Measurements from ENCODE around the gene POU5F1. TPM values are rescaled to one million over a fixed set of nuclear protein-coding genes. Genes with fewer than 3 reads are reported as not detected.

Gene POU5F1
- total RNA-seq, 1 experiment from 2014 or later: 1.1 TPM

DNA sequence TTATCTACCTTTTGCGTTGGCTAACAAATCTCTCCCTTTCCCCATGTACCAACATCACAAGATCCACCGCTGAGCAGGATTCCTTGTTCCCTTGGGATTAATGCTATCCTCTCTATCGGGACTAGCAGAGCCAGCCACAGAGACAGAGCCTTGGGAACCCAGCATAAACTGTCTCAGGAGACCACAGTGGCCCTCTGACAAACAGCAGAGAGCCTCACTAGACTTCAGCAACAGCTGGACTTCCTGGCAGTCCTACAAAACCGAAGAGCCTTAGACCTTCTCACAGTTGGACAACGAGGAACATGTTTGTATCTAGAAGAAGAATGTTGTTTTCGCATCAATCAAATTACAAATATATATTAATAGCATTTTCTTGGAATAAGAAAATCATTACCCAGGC lies 39.6 kb upstream of the POU5F1 start:
- Histone ChIP-seq H3K36me3 (ENCODE audit: control insufficient read depth, insufficient read depth, low read length) (no peaks in the 10 kb centered on the region), H3K4me1 (ENCODE audit: control insufficient read depth, insufficient read depth, low read length) (no peaks in the 10 kb centered on the region), H3K27ac (ENCODE audit: low read length) (no peak overlapping the region), H3K4me3 (ENCODE audit: low read depth in 2 of 2, low read length in 2 of 2) (no peak overlapping the region), H3K27me3 (ENCODE audit: control insufficient read depth, insufficient read depth, low read length) (no peaks in the 10 kb centered on the region), H3K9me3 (ENCODE audit: control insufficient read depth, insufficient read depth, low read depth, low read length) (no peaks in the 10 kb centered on the region)
- ChIA-PET POLR2A (interaction anchor here (0.7 kb wide), 1 partner anchor 18 kb away, joined by 3 read pairs; no protein-coding TSS in a partner anchor), CTCF (no interaction called here)
- DNase-seq (ENCODE audit: low read depth, low spot score) (no peak), ATAC-seq (no peak)
- no TSS peak for BruUV-seq (replicated peaks)
- in situ Hi-C loops (cut with HindIII; ENCODE audit: low pct_unique_long_range_greater_than_20kb, low sequenced_read_pairs): no loop called here
- TF ChIP-seq POLR2AphosphoS5 (IDR thresholded peaks at IDR 0.05; ENCODE audit: low read depth, low read length): no peak
- intact Hi-C loops (cut with micrococcal nuclease; ENCODE audit: unreplicated experiment): no loop called here

DNA sequence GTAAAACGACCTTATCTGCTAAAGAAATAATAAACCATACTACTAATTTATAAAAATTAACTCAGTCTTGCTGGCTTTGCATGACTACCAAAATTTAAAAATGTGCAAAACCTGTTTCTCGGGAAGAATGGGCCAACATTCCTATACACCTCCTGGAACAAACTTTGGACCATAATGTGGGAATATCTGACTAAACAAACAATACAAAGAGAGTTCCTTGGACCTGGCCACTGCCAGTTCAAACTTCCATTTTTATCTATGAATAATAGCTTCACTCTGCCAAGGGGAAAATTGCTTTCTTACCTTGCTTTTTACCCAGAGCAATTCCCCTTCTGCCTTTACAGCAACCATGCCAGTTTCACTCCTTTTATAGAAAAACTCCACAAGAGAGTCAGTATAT lies 38.7 kb upstream of the POU5F1 start:
- TF ChIP-seq, protein P1, sequence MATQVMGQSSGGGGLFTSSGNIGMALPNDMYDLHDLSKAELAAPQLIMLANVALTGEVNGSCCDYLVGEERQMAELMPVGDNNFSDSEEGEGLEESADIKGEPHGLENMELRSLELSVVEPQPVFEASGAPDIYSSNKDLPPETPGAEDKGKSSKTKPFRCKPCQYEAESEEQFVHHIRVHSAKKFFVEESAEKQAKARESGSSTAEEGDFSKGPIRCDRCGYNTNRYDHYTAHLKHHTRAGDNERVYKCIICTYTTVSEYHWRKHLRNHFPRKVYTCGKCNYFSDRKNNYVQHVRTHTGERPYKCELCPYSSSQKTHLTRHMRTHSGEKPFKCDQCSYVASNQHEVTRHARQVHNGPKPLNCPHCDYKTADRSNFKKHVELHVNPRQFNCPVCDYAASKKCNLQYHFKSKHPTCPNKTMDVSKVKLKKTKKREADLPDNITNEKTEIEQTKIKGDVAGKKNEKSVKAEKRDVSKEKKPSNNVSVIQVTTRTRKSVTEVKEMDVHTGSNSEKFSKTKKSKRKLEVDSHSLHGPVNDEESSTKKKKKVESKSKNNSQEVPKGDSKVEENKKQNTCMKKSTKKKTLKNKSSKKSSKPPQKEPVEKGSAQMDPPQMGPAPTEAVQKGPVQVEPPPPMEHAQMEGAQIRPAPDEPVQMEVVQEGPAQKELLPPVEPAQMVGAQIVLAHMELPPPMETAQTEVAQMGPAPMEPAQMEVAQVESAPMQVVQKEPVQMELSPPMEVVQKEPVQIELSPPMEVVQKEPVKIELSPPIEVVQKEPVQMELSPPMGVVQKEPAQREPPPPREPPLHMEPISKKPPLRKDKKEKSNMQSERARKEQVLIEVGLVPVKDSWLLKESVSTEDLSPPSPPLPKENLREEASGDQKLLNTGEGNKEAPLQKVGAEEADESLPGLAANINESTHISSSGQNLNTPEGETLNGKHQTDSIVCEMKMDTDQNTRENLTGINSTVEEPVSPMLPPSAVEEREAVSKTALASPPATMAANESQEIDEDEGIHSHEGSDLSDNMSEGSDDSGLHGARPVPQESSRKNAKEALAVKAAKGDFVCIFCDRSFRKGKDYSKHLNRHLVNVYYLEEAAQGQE (IDR thresholded peaks at IDR 0.05; ENCODE audit: insufficient read depth in 1 of 2, low read depth in 2 of 2, low read length in 1 of 2): no peak
- no peak for TF ChIP-seq TCF7L2 (IDR thresholded peaks at IDR 0.05; ENCODE audit: low read depth, low read length)
- TF ChIP-seq, protein P2, sequence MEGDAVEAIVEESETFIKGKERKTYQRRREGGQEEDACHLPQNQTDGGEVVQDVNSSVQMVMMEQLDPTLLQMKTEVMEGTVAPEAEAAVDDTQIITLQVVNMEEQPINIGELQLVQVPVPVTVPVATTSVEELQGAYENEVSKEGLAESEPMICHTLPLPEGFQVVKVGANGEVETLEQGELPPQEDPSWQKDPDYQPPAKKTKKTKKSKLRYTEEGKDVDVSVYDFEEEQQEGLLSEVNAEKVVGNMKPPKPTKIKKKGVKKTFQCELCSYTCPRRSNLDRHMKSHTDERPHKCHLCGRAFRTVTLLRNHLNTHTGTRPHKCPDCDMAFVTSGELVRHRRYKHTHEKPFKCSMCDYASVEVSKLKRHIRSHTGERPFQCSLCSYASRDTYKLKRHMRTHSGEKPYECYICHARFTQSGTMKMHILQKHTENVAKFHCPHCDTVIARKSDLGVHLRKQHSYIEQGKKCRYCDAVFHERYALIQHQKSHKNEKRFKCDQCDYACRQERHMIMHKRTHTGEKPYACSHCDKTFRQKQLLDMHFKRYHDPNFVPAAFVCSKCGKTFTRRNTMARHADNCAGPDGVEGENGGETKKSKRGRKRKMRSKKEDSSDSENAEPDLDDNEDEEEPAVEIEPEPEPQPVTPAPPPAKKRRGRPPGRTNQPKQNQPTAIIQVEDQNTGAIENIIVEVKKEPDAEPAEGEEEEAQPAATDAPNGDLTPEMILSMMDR (IDR thresholded peaks at IDR 0.05): no peak
- Histone ChIP-seq H3K27me3 (ENCODE audit: control insufficient read depth, insufficient read depth, low read length) (no peaks in the 10 kb centered on the region), H3K9me3 (ENCODE audit: control insufficient read depth, insufficient read depth, low read depth, low read length) (no peaks in the 10 kb centered on the region), H3K27ac (ENCODE audit: low read length) (no peak overlapping the region), H3K4me1 (ENCODE audit: control insufficient read depth, insufficient read depth, low read length) (no peaks in the 10 kb centered on the region), H3K36me3 (ENCODE audit: control insufficient read depth, insufficient read depth, low read length) (no peaks in the 10 kb centered on the region), H3K4me3 (ENCODE audit: low read depth in 2 of 2, low read length in 2 of 2) (no peak overlapping the region)
- BruUV-seq (replicated peaks): no TSS peak
- in situ Hi-C loops (cut with HindIII; ENCODE audit: low pct_unique_long_range_greater_than_20kb, low sequenced_read_pairs): no loop called here
- CTCF ChIA-PET: no interaction called here
- POLR2A ChIA-PET: no interaction called here
- ATAC-seq: no peak
- intact Hi-C loops (cut with micrococcal nuclease; ENCODE audit: unreplicated experiment): no loop called here
- no peak for DNase-seq (ENCODE audit: low read depth, low spot score)

DNA sequence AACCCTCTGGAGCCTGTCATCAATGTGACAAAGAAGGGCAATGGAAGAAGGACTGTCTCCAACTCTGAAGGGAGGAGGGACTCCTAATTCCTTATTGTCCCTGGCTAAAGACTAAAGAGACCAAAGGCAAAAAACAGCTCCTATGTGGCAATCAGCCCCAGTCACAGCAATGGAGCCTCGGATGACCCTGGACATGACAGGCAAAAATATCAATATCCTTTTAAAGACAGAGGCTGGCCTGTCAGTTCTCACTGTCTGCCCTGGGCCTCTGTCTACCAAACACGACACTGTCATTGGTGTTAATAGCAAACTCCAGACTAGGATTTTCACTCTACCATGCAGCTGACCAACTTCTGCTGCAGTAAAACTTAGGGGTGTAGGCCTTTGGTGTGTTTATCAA lies 38.0 kb upstream of the POU5F1 start:
- in situ Hi-C loops (cut with HindIII; ENCODE audit: low pct_unique_long_range_greater_than_20kb, low sequenced_read_pairs): no loop called here
- BruUV-seq (replicated peaks): no TSS peak
- Histone ChIP-seq H3K9me3 (ENCODE audit: control insufficient read depth, insufficient read depth, low read depth, low read length) (no peaks in the 10 kb centered on the region), H3K27ac (ENCODE audit: low read length) (no peak overlapping the region), H3K4me1 (ENCODE audit: control insufficient read depth, insufficient read depth, low read length) (peaks cover 4% of the 10 kb centered on the region; the same call in 1 of the 2 replicates), H3K4me3 (ENCODE audit: low read depth in 2 of 2, low read length in 2 of 2) (no peak overlapping the region), H3K27me3 (ENCODE audit: control insufficient read depth, insufficient read depth, low read length) (no peaks in the 10 kb centered on the region), H3K36me3 (ENCODE audit: control insufficient read depth, insufficient read depth, low read length) (no peaks in the 10 kb centered on the region)
- ATAC-seq (no peak), DNase-seq (ENCODE audit: low read depth, low spot score) (no peak)
- ChIA-PET CTCF (no interaction called here), POLR2A (no interaction called here)
- TF ChIP-seq, protein P1 (IDR thresholded peaks at IDR 0.05; ENCODE audit: insufficient read depth in 1 of 2, low read depth in 2 of 2, low read length in 1 of 2): no peak
- TF ChIP-seq, protein P2 (IDR thresholded peaks at IDR 0.05): no peak
- TF ChIP-seq SIN3A (IDR thresholded peaks at IDR 0.05; ENCODE audit: borderline replicate concordance, insufficient read depth, low read depth, low read length): no peak
- no peak for TF ChIP-seq POLR2AphosphoS5 (IDR thresholded peaks at IDR 0.05; ENCODE audit: low read depth, low read length)
- no peak for TF ChIP-seq TCF7L2 (IDR thresholded peaks at IDR 0.05; ENCODE audit: low read depth, low read length)
- intact Hi-C loops (cut with micrococcal nuclease; ENCODE audit: unreplicated experiment): no loop called here

Data from Panc1 (cell line).